ENCODE data around the gene SNTN. TPM values are rescaled to one million over a fixed set of nuclear protein-coding genes. Genes with fewer than 3 reads are reported as not detected.

The SNTN gene
- total RNA-seq, 1 donor from 2014 or later, result not detected

- intact Hi-C loops (cut with DNase I), result no loop called here
- DNase-seq, result no peak
- no peak for ATAC-seq (ENCODE audit: poor library complexity)
Observed at GRCh38 chr3:63662500-63662899, 10.0 kb downstream of the SNTN start.

GRCh38 chr3:63670544-63670943 is 18.1 kb downstream of the SNTN start:
- DNase-seq, result no peak
- intact Hi-C loops (cut with DNase I), result no loop called here
- ATAC-seq (ENCODE audit: poor library complexity), result no peak

- intact Hi-C loops (cut with DNase I), result no loop called here
- ATAC-seq (ENCODE audit: poor library complexity), result no peak
- no peak for DNase-seq
Observed at GRCh38 chr3:63673111-63673510, 20.6 kb downstream of the SNTN start.

GRCh38 chr3:63674586-63674985 is 22.1 kb downstream of the SNTN start:
- intact Hi-C loops (cut with DNase I), result no loop called here
- no peak for DNase-seq
- no peak for ATAC-seq (ENCODE audit: poor library complexity)

GRCh38 chr3:63679186-63679585 is 26.7 kb downstream of the SNTN start:
- intact Hi-C loops (cut with DNase I), result no loop called here
- no peak for ATAC-seq (ENCODE audit: poor library complexity)
- no peak for DNase-seq

GRCh38 chr3:63684081-63684480 is 31.6 kb downstream of the SNTN start:
- DNase-seq (no peak), ATAC-seq (ENCODE audit: poor library complexity) (no peak)
- intact Hi-C loops (cut with DNase I), result no loop called here

GRCh38 chr3:63685340-63685739 is 32.9 kb downstream of the SNTN start:
- intact Hi-C loops (cut with DNase I), result no loop called here
- DNase-seq (no peak), ATAC-seq (ENCODE audit: poor library complexity) (no peak)

- DNase-seq (no peak), ATAC-seq (ENCODE audit: poor library complexity) (no peak)
- intact Hi-C loops (cut with DNase I), result no loop called here
Observed at GRCh38 chr3:63687278-63688225, 35.1 kb downstream of the SNTN start.

GRCh38 chr3:63689285-63689684 is 36.8 kb downstream of the SNTN start:
- ATAC-seq (ENCODE audit: poor library complexity), result no peak
- intact Hi-C loops (cut with DNase I), result no loop called here
- DNase-seq, result no peak

GRCh38 chr3:63693351-63693750 is 40.9 kb downstream of the SNTN start:
- no peak for DNase-seq
- ATAC-seq (ENCODE audit: poor library complexity), result no peak
- intact Hi-C loops (cut with DNase I), result no loop called here

GRCh38 chr3:63705092-63705645 is 52.7 kb downstream of the SNTN start:
- ATAC-seq (ENCODE audit: poor library complexity) (no peak), DNase-seq (no peak)
- intact Hi-C loops (cut with DNase I), result no loop called here

- intact Hi-C loops (cut with DNase I), result no loop called here
- DNase-seq, result no peak
- peak; percentile 45 for ATAC-seq (ENCODE audit: poor library complexity)
Observed at GRCh38 chr3:63706321-63707085, 54.0 kb downstream of the SNTN start.

- DNase-seq (no peak), ATAC-seq (ENCODE audit: poor library complexity) (no peak)
- intact Hi-C loops (cut with DNase I), result no loop called here
Observed at GRCh38 chr3:63707731-63708130, 55.3 kb downstream of the SNTN start.

- intact Hi-C loops (cut with DNase I), result no loop called here
- ATAC-seq (ENCODE audit: poor library complexity) (no peak), DNase-seq (no peak)
Observed at GRCh38 chr3:63709576-63709975, 57.1 kb downstream of the SNTN start.

Other genes with a start within 250 kb of the SNTN start
- gene C3orf49, start 166.6 kb downstream of the SNTN start, total RNA-seq, result not detected
- 84.9 TPM for gene THOC7, start 211.1 kb downstream of the SNTN start, total RNA-seq
- gene ATXN7, start 211.2 kb downstream of the SNTN start, total RNA-seq, result 13.5 TPM

Measured in Right ventricle myocardium superior (tissue), 1 donor.